ENCODE data around the gene GCLM.

The GCLM gene

DNA sequence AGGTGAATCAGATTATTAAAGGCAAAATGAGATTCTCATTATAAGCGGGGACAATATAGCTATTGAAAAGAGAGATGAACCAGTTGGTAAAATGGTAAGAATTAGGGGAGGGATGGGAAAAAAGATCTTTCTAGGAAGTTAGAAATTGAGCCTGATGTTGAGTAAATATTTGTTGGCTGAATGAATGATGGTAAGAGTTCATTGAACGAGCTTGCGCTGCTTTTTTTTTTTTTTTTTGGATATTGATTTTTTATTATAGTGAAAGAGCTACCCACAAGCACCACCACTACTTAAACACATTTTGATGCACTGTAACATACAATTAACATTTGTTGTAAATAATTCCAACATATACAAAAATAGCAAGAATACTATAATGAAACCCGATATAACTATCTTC lies 1.1 kb upstream of the GCLM start:
- H3K79me2 ChIP-seq: no peaks in the 10 kb centered on the region
- peak overlapping the region; percentile 66 for H3K27ac ChIP-seq
- H3K9me3 ChIP-seq (ENCODE audit: control insufficient read depth, low read length): no peaks in the 10 kb centered on the region
- H3K4me1 ChIP-seq: peaks cover 5% of the 10 kb centered on the region
- H3K9ac ChIP-seq: no peak overlapping the region
- peak overlapping the region; percentile 72 for H2AFZ ChIP-seq
- H3K27me3 ChIP-seq (ENCODE audit: control insufficient read depth, insufficient read depth, low read length): no peaks in the 10 kb centered on the region
- TF ChIP-seq, protein P1, sequence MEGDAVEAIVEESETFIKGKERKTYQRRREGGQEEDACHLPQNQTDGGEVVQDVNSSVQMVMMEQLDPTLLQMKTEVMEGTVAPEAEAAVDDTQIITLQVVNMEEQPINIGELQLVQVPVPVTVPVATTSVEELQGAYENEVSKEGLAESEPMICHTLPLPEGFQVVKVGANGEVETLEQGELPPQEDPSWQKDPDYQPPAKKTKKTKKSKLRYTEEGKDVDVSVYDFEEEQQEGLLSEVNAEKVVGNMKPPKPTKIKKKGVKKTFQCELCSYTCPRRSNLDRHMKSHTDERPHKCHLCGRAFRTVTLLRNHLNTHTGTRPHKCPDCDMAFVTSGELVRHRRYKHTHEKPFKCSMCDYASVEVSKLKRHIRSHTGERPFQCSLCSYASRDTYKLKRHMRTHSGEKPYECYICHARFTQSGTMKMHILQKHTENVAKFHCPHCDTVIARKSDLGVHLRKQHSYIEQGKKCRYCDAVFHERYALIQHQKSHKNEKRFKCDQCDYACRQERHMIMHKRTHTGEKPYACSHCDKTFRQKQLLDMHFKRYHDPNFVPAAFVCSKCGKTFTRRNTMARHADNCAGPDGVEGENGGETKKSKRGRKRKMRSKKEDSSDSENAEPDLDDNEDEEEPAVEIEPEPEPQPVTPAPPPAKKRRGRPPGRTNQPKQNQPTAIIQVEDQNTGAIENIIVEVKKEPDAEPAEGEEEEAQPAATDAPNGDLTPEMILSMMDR (IDR thresholded peaks at IDR 0.05): no peak
- H3K36me3 ChIP-seq (ENCODE audit: control insufficient read depth, insufficient read depth, low read length): no peaks in the 10 kb centered on the region
- no peak overlapping the region for H3K4me3 ChIP-seq (ENCODE audit: low read depth, low read length)
- H3K4me2 ChIP-seq (ENCODE audit: low read length): peak overlapping the region; percentile 80

DNA sequence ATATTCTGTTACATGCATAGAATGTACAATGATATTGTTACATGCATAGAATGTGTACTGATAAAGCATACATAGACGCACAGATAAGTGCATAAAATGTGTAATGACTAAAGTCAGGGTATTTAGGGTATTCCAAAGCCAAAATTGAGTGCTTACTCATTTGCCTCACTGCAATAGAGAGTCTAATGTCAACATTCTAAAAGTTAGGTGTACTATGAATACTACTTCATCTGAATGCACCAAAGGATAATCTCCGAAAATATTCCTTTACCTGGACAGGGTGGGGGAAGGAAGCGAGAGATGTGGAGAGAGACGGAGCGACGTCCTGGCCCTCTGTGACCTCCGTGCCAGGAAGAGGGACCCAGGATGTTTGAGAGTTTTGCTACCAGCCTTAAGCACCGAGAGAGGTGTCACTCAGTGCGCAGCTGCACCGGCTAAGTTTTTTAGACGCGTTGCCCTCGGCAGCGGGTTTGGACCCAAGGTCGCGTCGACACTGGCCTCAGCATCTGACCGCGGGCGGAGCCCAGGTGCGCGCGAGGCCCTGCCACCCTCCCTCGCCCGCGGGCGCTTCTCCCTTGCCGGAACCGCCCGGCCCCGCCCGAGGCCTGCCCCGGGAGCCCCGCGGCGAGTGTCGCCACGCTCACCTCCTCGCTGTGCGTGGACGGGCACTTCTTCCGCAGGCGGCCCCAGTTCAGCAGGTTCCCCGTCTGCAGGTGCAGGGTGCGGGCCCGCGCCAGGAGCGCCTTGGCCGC lies 660 bp downstream of the GCLM start:
- H3K4me1 ChIP-seq: peaks cover 5% of the 10 kb centered on the region
- H3K27ac ChIP-seq: peak overlapping the region; percentile 65
- H3K9me3 ChIP-seq (ENCODE audit: control insufficient read depth, low read length): no peaks in the 10 kb centered on the region
- H3K4me2 ChIP-seq (ENCODE audit: low read length): peak overlapping the region; percentile 80
- H3K4me3 ChIP-seq (ENCODE audit: low read depth, low read length): peak overlapping the region; percentile 64
- TF ChIP-seq, protein P1 (IDR thresholded peaks at IDR 0.05): no peak
- H3K79me2 ChIP-seq: no peaks in the 10 kb centered on the region
- H3K36me3 ChIP-seq (ENCODE audit: control insufficient read depth, insufficient read depth, low read length): no peaks in the 10 kb centered on the region
- peak overlapping the region; percentile 72 for H2AFZ ChIP-seq
- no peak overlapping the region for H3K9ac ChIP-seq
- no peaks in the 10 kb centered on the region for H3K27me3 ChIP-seq (ENCODE audit: control insufficient read depth, insufficient read depth, low read length)

DNA sequence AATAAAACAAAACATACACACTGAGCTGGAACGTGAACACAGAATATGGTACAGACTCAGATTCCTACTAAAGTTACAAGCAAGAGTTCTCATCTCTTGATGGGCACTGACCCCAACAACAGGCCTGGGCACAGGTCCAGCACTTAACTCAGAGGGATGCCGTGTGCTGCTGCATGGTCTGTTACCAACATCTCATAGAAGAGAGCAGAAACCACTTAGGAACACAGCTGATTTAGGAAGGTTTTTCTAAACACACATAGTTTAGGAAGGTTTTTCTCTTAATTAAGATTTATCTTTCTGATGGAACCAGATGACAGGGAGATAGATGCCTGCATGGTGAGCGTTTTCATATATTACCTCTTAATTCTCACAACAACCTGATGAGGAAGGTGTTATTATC lies 1.5 kb downstream of the GCLM start:
- TF ChIP-seq, protein P1 (IDR thresholded peaks at IDR 0.05): no peak

DNA sequence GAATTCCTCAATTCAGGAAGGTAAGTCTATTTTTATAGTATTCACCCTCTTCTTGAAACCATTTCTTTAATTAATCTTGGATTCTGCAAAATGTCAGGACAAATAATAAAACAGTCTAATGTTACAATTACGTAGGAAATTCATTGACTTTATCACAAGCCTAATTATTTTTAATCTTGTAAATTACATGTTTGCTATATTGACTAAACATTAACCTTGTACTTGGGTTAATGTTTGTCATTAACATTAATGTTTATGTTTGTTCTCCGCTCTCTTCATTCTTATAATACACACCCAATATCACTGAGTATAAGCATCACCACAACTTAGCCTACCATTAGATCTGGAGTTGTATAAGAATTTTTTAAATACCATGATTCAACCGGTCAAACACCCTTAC lies 2.8 kb downstream of the GCLM start:
- Histone ChIP-seq H3K4me2 (ENCODE audit: low read length) (no peak overlapping the region), H3K4me1 (peaks cover 5% of the 10 kb centered on the region), H2AFZ (no peak overlapping the region), H3K79me2 (no peaks in the 10 kb centered on the region), H3K36me3 (ENCODE audit: control insufficient read depth, insufficient read depth, low read length) (no peaks in the 10 kb centered on the region), H3K9me3 (ENCODE audit: control insufficient read depth, low read length) (no peaks in the 10 kb centered on the region), H3K27me3 (ENCODE audit: control insufficient read depth, insufficient read depth, low read length) (no peaks in the 10 kb centered on the region), H3K27ac (no peak overlapping the region), H3K4me3 (ENCODE audit: low read depth, low read length) (no peak overlapping the region), H3K9ac (no peak overlapping the region)
- TF ChIP-seq, protein P1 (IDR thresholded peaks at IDR 0.05): no peak

More for the DNA sequence above, 1.5 kb downstream of the GCLM start:
- H3K36me3 ChIP-seq (ENCODE audit: control insufficient read depth, insufficient read depth, low read length): no peaks in the 10 kb centered on the region
- H3K4me2 ChIP-seq (ENCODE audit: low read length): peak overlapping the region; percentile 34
- H3K9ac ChIP-seq: no peak overlapping the region
- peaks cover 5% of the 10 kb centered on the region for H3K4me1 ChIP-seq
- no peak overlapping the region for H2AFZ ChIP-seq
- H3K9me3 ChIP-seq (ENCODE audit: control insufficient read depth, low read length): no peaks in the 10 kb centered on the region
- no peaks in the 10 kb centered on the region for H3K79me2 ChIP-seq
- H3K27ac ChIP-seq: no peak overlapping the region
- no peaks in the 10 kb centered on the region for H3K27me3 ChIP-seq (ENCODE audit: control insufficient read depth, insufficient read depth, low read length)
- H3K4me3 ChIP-seq (ENCODE audit: low read depth, low read length): peak overlapping the region; percentile 64

DNA sequence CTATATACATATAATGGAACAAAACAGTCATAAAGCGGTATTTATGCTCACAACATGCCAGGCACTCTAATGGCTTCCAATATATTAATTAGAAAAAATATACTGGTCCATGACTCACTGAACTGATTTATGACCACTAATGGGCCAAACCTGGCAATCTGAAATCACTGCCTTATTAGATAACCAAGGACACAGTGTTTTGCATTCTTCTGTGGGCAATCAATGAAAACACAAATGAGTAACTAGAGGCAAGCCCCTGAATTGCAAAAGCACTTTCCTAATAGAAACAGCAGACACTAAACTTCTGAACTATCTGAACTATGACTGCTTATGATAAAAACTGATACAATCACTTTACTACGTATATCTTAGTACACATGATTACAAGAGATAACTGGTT lies 3.5 kb downstream of the GCLM start:
- Histone ChIP-seq H3K4me3 (ENCODE audit: low read depth, low read length) (no peak overlapping the region), H3K36me3 (ENCODE audit: control insufficient read depth, insufficient read depth, low read length) (no peaks in the 10 kb centered on the region), H3K4me2 (ENCODE audit: low read length) (no peak overlapping the region), H3K79me2 (no peaks in the 10 kb centered on the region), H3K27me3 (ENCODE audit: control insufficient read depth, insufficient read depth, low read length) (no peaks in the 10 kb centered on the region), H3K27ac (no peak overlapping the region), H3K9me3 (ENCODE audit: control insufficient read depth, low read length) (no peaks in the 10 kb centered on the region), H2AFZ (no peak overlapping the region), H3K9ac (no peak overlapping the region), H3K4me1 (peaks cover 5% of the 10 kb centered on the region)
- TF ChIP-seq, protein P1 (IDR thresholded peaks at IDR 0.05): no peak

All from parathyroid adenoma (tissue), 2 donors.